Measurements from ENCODE around the gene KIRREL1.
A peak's percentile ranks its signal among the peaks of the same experiment; 100 is the strongest.

The KIRREL1 gene

GRCh38 chr1:158027508-158027907, 34.1 kb downstream of the KIRREL1 start:
- no peak overlapping the region for H3K4me3 ChIP-seq (ENCODE audit: low read depth, low read length)
- H3K4me1 ChIP-seq, result no peaks in the 10 kb centered on the region
- H3K27me3 ChIP-seq (ENCODE audit: control insufficient read depth, insufficient read depth, low read length), result no peaks in the 10 kb centered on the region
- H3K9ac ChIP-seq, result no peak overlapping the region
- H3K4me2 ChIP-seq (ENCODE audit: low read length), result no peak overlapping the region
- H2AFZ ChIP-seq, result no peak overlapping the region
- no peaks in the 10 kb centered on the region for H3K9me3 ChIP-seq (ENCODE audit: control insufficient read depth, low read length)
- TF ChIP-seq CTCF (IDR thresholded peaks at IDR 0.05), result no peak
- H3K79me2 ChIP-seq, result no peaks in the 10 kb centered on the region
- no peaks in the 10 kb centered on the region for H3K36me3 ChIP-seq (ENCODE audit: control insufficient read depth, insufficient read depth, low read length)
- H3K27ac ChIP-seq, result no peak overlapping the region

GRCh38 chr1:158028969-158029368, 35.5 kb downstream of the KIRREL1 start:
- Histone ChIP-seq H3K4me1 (no peaks in the 10 kb centered on the region), H3K4me2 (ENCODE audit: low read length) (no peak overlapping the region), H2AFZ (no peak overlapping the region), H3K9ac (no peak overlapping the region), H3K27ac (no peak overlapping the region), H3K4me3 (ENCODE audit: low read depth, low read length) (no peak overlapping the region), H3K27me3 (ENCODE audit: control insufficient read depth, insufficient read depth, low read length) (no peaks in the 10 kb centered on the region), H3K79me2 (no peaks in the 10 kb centered on the region), H3K36me3 (ENCODE audit: control insufficient read depth, insufficient read depth, low read length) (no peaks in the 10 kb centered on the region), H3K9me3 (ENCODE audit: control insufficient read depth, low read length) (no peaks in the 10 kb centered on the region)
- TF ChIP-seq CTCF (IDR thresholded peaks at IDR 0.05), result no peak

- Histone ChIP-seq H3K27ac (no peak overlapping the region), H3K79me2 (no peaks in the 10 kb centered on the region), H3K4me1 (no peaks in the 10 kb centered on the region)
These were observed 41.6 kb downstream of the KIRREL1 start for GRCh38 chr1:158035014-158035413.

GRCh38 chr1:158035976-158036583, 42.6 kb downstream of the KIRREL1 start:
- Histone ChIP-seq H3K4me2 (ENCODE audit: low read length) (no peak overlapping the region), H3K4me3 (ENCODE audit: low read depth, low read length) (no peak overlapping the region), H3K27ac (no peak overlapping the region), H3K4me1 (no peaks in the 10 kb centered on the region), H3K9ac (no peak overlapping the region), H3K36me3 (ENCODE audit: control insufficient read depth, insufficient read depth, low read length) (no peaks in the 10 kb centered on the region), H3K27me3 (ENCODE audit: control insufficient read depth, insufficient read depth, low read length) (no peaks in the 10 kb centered on the region), H3K9me3 (ENCODE audit: control insufficient read depth, low read length) (no peaks in the 10 kb centered on the region), H3K79me2 (no peaks in the 10 kb centered on the region), H2AFZ (no peak overlapping the region)
- TF ChIP-seq CTCF (IDR thresholded peaks at IDR 0.05), result peak; percentile 42

More at GRCh38 chr1:158035014-158035413, 41.6 kb downstream of the KIRREL1 start:
- H2AFZ ChIP-seq, result no peak overlapping the region
- no peak overlapping the region for H3K4me3 ChIP-seq (ENCODE audit: low read depth, low read length)
- no peaks in the 10 kb centered on the region for H3K27me3 ChIP-seq (ENCODE audit: control insufficient read depth, insufficient read depth, low read length)
- H3K9me3 ChIP-seq (ENCODE audit: control insufficient read depth, low read length), result no peaks in the 10 kb centered on the region
- H3K36me3 ChIP-seq (ENCODE audit: control insufficient read depth, insufficient read depth, low read length), result no peaks in the 10 kb centered on the region
- no peak for TF ChIP-seq CTCF (IDR thresholded peaks at IDR 0.05)
- H3K4me2 ChIP-seq (ENCODE audit: low read length), result no peak overlapping the region
- no peak overlapping the region for H3K9ac ChIP-seq

All from parathyroid adenoma (tissue), 2 donors.